Adrenal gland (tissue), 12 donors: ENCODE measurements around the gene CPED1. TPM values are rescaled to one million over a fixed set of nuclear protein-coding genes. Genes with fewer than 3 reads are reported as not detected.

Experiments
- DNase-seq, 7 donors: peaks; one replicate each; pipeline ENCODE4 v3.0.0-alpha.2; 2019 to 2020
- H3K27ac ChIP-seq, 5 donors: fragments of 200-600 bp; sonication (generic) in 4 of 5; 1 replicate in 3 of 5; 2 replicates in 2 of 5; pipeline versions ENCODE4 v1.5.1 to v1.8.0; 2016 to 2020; ENCODE audit warnings: mild to moderate bottlenecking in 1 of 5
- H3K27me3 ChIP-seq: fragments of 200-600 bp; 2 replicates; pipeline ENCODE4 v1.8.0; 2021
- H3K36me3 ChIP-seq, 2 donors: fragments of 200-600 bp; replicated peaks in 1 of 2; 1 replicate in 1 of 2; 2 replicates in 1 of 2; pipeline versions ENCODE4 v1.5.1 to v1.8.0; 2018 to 2022
- H3K4me1 ChIP-seq, 2 donors: fragments of 200-600 bp; replicated peaks in 1 of 2; 1 replicate in 1 of 2; 2 replicates in 1 of 2; pipeline versions ENCODE4 v1.5.1 to v1.8.0; 2018 to 2021
- H3K4me3 ChIP-seq, 4 donors: fragments of 200-600 bp; sonication (generic) in 3 of 4; one replicate each; pipeline ENCODE4 v1.5.1; 2016 to 2018
- H3K9me3 ChIP-seq, 3 donors: fragments of 200-600 bp; sonication (generic) in 1 of 3; replicated peaks in 1 of 3; 1 replicate in 2 of 3; 2 replicates in 1 of 3; pipeline versions ENCODE4 v1.5.1 to v1.8.0; 2016 to 2021
- POLR2A ChIP-seq, 2 donors: fragments of 450-650 bp; IDR thresholded peaks; one replicate each; pipeline ENCODE4 v1.6.1; 2017; ENCODE audit warnings: antibody characterized with exemption in 2 of 2, mild to moderate bottlenecking in 2 of 2, moderate library complexity in 1 of 2
- WGBS, 4 donors: extraction: QIAGEN DNeasy Blood & Tissue Kit in 2 of 4; methylation state at CpG; one replicate each; pipeline versions ENCODE4 v1.1.5 to v1.1.7; 2013 to 2017; 5-methylcytosine and 5-hydroxymethylcytosine counted together
- intact Hi-C, 2 donors: fragments of 100-400 bp; cut with DNase I; formaldehyde crosslinking; loops; one replicate each; pipeline versions ENCODE4 v1.14.1 to v1.15.0; 2022 to 2023
- polyA plus RNA-seq, 3 donors: library from polyadenylated mRNA; stranded (reverse); fragments of 200-250 nt in 2 of 3; fragments of 350-450 nt in 1 of 3; fragmentation: Illumina TruSeq in 1 of 3; extraction: RNeasy Lipid Tissue Mini Kit (QIAGEN cat#74804) in 1 of 3; gene quantifications; one replicate each; pipeline ENCODE4 v1.2.3, GENCODE V29; 2013 to 2014
- small RNA-seq, 2 donors: library from RNA; depleted of rRNA; stranded (forward); fragments of <200 nt; gene quantifications; one replicate each; pipeline ENCODE3, GENCODE V24; 2016
- total RNA-seq, 9 donors: library from RNA; depleted of rRNA in 4 of 9; stranded (reverse); fragments of >200 nt in 4 of 9; fragments of 120-200 nt in 1 of 9; fragmentation: NEBNext Ultra II Directional in 1 of 9; extraction: Animal tissue kit (Norgen Biotek cat#: 25700) in 1 of 9; gene quantifications; one replicate each; pipeline versions ENCODE4 v1.1.0 to v1.2.4, GENCODE V29; 2013 to 2023
- TF ChIP-seq, protein P1 (sequence below), 6 experiments: fragments of 450-650 bp in 4 of 6; fragments of 200-600 bp in 2 of 6; sonication (generic) in 1 of 6; IDR thresholded peaks; 1 replicate in 5 of 6; 2 replicates in 1 of 6; pipeline versions ENCODE4 v1.5.1 to v1.8.0; 2016 to 2021; ENCODE audit warnings: antibody characterized with exemption in 6 of 6, mild to moderate bottlenecking in 2 of 6, moderate library complexity in 1 of 6
- donor health status: healthy with polysubstance abuse.
- donor health status: Bipolar disorder and iron deficiency.
- donor health status: DM: yes; HTN: yes; CAD: no.
- donor health status: DM: no; HTN: no; CAD: no.
- donor health status: DM: no; HTN: no; CAD: no.
- donor health status: DM: yes; HTN: yes; CAD: no.

Gene CPED1
- total and polyA plus RNA-seq, 12 donors, result 5.2 to 72.2 (median 40.7) TPM

DNA sequence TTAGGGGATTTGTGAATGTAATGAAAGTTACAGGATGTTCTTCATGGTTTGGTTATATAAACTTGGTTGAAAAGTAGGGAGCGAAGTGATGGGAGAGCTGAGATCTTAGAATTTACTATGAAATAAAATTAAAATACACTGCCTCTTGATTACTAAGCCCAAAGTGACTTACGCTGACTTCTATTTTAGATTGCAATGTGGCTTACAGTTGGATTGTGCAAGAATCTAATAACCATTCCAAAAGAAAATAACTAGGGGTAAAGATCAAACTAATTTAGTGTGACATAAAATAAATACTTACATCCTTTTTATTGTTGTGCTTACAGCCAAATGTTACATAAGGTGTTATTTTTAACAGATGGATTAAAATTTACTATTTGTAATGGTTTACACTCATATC is 355.6 kb downstream of the CPED1 start:
- intact Hi-C loops, result no loop called here
- TF ChIP-seq, protein P1, sequence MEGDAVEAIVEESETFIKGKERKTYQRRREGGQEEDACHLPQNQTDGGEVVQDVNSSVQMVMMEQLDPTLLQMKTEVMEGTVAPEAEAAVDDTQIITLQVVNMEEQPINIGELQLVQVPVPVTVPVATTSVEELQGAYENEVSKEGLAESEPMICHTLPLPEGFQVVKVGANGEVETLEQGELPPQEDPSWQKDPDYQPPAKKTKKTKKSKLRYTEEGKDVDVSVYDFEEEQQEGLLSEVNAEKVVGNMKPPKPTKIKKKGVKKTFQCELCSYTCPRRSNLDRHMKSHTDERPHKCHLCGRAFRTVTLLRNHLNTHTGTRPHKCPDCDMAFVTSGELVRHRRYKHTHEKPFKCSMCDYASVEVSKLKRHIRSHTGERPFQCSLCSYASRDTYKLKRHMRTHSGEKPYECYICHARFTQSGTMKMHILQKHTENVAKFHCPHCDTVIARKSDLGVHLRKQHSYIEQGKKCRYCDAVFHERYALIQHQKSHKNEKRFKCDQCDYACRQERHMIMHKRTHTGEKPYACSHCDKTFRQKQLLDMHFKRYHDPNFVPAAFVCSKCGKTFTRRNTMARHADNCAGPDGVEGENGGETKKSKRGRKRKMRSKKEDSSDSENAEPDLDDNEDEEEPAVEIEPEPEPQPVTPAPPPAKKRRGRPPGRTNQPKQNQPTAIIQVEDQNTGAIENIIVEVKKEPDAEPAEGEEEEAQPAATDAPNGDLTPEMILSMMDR (IDR thresholded peaks at IDR 0.05), result no peak
- no peak for TF ChIP-seq POLR2A (IDR thresholded peaks at IDR 0.05)
- WGBS, 4 donors, result 87 to 91% (median 89%) methylated on average over 2 of the region's 2 CpGs
- H3K27me3 ChIP-seq, result no peaks in the 10 kb centered on the region
- no peak for DNase-seq
- H3K4me1 ChIP-seq, result peaks cover 0 to 7% of the 10 kb centered on the region in 2 donors
- H3K27ac ChIP-seq, result no peak overlapping the region
- H3K36me3 ChIP-seq, result no peaks in the 10 kb centered on the region
- H3K9me3 ChIP-seq, result no peaks in the 10 kb centered on the region
- H3K4me3 ChIP-seq, result no peak overlapping the region

DNA sequence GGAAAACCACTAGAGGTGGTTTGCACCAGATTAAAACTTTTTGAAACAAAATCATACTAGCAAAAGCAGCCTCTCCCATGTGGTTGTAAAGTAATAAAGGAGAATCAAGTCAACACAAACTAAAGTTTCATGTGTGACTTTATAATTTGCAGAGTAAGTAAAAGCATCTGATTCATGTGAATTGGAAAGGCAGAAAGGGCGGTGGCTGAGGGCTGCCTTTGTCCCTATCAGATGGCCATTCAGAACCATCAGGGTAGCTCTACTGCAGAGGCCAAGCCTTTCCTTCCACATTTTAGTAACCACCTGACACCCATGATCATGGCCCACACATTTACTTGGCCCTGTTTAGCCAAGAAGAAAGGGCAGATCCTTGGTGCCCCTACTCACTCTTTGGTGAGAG is 356.0 kb downstream of the CPED1 start:
- intact Hi-C loops, result no loop called here
- H3K36me3 ChIP-seq, result no peaks in the 10 kb centered on the region
- H3K27me3 ChIP-seq, result no peaks in the 10 kb centered on the region
- H3K27ac ChIP-seq, result no peak overlapping the region
- peaks cover 0 to 7% of the 10 kb centered on the region in 2 donors for H3K4me1 ChIP-seq
- DNase-seq, result no peak
- TF ChIP-seq POLR2A (IDR thresholded peaks at IDR 0.05), result no peak
- TF ChIP-seq, protein P1 (IDR thresholded peaks at IDR 0.05), result no peak
- no peaks in the 10 kb centered on the region for H3K9me3 ChIP-seq
- H3K4me3 ChIP-seq, result no peak overlapping the region
- WGBS, 4 donors, result 89 to 100% (median 93%) methylated on average over 1 of the region's 1 CpG

Small RNA genes lying within 50 kb of the gene (small RNA-seq; reads per million reads assigned to genes)
- gene HMGN1P18 (0 reads per million in 2 donors), gene RNA5SP240 (0 reads per million in 2 donors), gene RNA5SP241 (0 reads per million in 2 donors), gene RNU6-517P (0 reads per million in 2 donors)

Other genes starting within 250 kb of the CPED1 start
- gene TSPAN12, start 130.6 kb upstream of the CPED1 start, total RNA-seq, result 100 to 1,000 TPM in 4 of 9 donors, 10 to 100 TPM in 5; 22.5 to 166 (median 91.1) TPM
- gene TSPAN12, start 130.6 kb upstream of the CPED1 start, polyA plus RNA-seq, result 10 to 100 TPM in 2 of 3 donors, 1 to 10 TPM in 1; 9.4 to 79.4 (median 34.8) TPM
- gene ING3, start 37.9 kb upstream of the CPED1 start, total RNA-seq, result 10 to 100 TPM in 8 of 9 donors, 1 to 10 TPM in 1; 9.1 to 31.9 (median 14.5) TPM
- 10 to 100 TPM in 2 of 3 donors, 1 to 10 TPM in 1; 5.5 to 19.0 (median 10.3) TPM for gene ING3, start 37.9 kb upstream of the CPED1 start, polyA plus RNA-seq